ENCODE measurements around the gene IL17C.

- TF ChIP-seq EZH2 (IDR thresholded peaks at IDR 0.05; ENCODE audit: borderline replicate concordance, low read length) (no peak), CTCF (IDR thresholded peaks at IDR 0.05; ENCODE audit: low read length) (no peak)
These were observed 27.2 kb downstream of the IL17C start for GRCh38 chr16:88665570-88665969.
